Subcutaneous adipose tissue (tissue), 4 donors: ENCODE results near the gene NFKBIL1. TPM values are rescaled to one million over a fixed set of nuclear protein-coding genes. Genes with fewer than 3 reads are reported as not detected.

ENCODE experiments used
- total RNA-seq, 4 donors: library from RNA; depleted of rRNA; stranded (reverse); fragments of >200 nt; gene quantifications; one replicate each; pipeline ENCODE4 v1.1.0, GENCODE V29; 2016
- TF ChIP-seq, protein P1 (sequence below): fragments of 450-650 bp; IDR thresholded peaks from one replicate; pipeline ENCODE4 v1.5.1; 2016; ENCODE audit warnings: low read depth, mild to moderate bottlenecking, control low read depth, antibody characterized with exemption, moderate library complexity

The NFKBIL1 gene
- total RNA-seq, 4 donors from 2014 or later, result 5.2 to 54.4 (median 28.1) TPM

- TF ChIP-seq, protein P1, sequence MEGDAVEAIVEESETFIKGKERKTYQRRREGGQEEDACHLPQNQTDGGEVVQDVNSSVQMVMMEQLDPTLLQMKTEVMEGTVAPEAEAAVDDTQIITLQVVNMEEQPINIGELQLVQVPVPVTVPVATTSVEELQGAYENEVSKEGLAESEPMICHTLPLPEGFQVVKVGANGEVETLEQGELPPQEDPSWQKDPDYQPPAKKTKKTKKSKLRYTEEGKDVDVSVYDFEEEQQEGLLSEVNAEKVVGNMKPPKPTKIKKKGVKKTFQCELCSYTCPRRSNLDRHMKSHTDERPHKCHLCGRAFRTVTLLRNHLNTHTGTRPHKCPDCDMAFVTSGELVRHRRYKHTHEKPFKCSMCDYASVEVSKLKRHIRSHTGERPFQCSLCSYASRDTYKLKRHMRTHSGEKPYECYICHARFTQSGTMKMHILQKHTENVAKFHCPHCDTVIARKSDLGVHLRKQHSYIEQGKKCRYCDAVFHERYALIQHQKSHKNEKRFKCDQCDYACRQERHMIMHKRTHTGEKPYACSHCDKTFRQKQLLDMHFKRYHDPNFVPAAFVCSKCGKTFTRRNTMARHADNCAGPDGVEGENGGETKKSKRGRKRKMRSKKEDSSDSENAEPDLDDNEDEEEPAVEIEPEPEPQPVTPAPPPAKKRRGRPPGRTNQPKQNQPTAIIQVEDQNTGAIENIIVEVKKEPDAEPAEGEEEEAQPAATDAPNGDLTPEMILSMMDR, result no peak
Observed at GRCh38 chr6:31525932-31526591, 21.3 kb upstream of the NFKBIL1 start.

GRCh38 chr6:31528307-31528777 is 19.1 kb upstream of the NFKBIL1 start:
- TF ChIP-seq, protein P1, result no peak

GRCh38 chr6:31528821-31529328 is 18.5 kb upstream of the NFKBIL1 start, which contains the start of gene MCCD1:
TSS of gene MCCD1 (plus strand) at chr6:31528962. CDS start at chr6:31529015, 53 bp downstream.
- TF ChIP-seq, protein P1, result no peak

DNA sequence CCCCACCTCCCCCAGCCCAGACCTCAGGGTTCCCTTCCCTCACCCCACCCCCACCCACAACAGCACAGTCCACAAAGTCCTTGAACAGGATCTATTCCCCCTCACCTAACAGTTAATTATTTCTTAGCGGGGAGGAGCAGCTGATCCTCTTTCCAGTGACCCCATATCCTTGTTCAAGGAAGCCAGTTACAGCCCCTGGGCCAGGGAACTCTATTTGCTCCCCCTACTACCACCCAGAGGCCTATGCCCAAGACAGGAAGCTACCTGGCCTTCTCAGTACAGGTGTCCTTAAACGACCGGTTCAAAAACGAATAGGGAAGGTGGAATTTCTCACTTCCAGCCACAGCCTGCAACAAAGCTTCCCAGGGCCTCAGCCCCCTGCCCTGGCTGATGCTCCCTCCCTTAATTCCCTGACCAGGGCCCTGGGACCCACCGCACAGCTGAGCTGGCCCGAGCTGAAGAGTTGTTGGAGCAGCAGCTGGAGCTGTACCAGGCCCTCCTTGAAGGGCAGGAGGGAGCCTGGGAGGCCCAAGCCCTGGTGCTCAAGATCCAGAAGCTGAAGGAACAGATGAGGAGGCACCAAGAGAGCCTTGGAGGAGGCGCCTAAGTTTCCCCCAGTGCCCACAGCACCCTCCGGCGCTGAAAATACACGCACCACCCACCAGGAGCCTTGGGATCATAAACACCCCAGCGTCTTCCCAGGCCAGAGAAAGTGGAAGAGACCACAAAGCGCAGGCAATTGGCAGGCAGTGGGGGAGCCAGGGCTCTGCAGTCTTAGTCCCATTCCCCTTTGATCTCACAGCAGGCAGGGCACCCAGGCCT is 17.9 kb upstream of the NFKBIL1 start:
- TF ChIP-seq, protein P1, result no peak

GRCh38 chr6:31530659-31531058 is 16.7 kb upstream of the NFKBIL1 start:
- TF ChIP-seq, protein P1, result no peak

GRCh38 chr6:31531162-31531561 is 16.2 kb upstream of the NFKBIL1 start:
- TF ChIP-seq, protein P1, result no peak
